ENCODE data around the gene BMP7.
"Not testable (repeated sequence)": the region's sequence is repeated elsewhere in the genome, so short reads cannot be mapped to it uniquely, and the experiment has no call there.

The BMP7 gene

DNA sequence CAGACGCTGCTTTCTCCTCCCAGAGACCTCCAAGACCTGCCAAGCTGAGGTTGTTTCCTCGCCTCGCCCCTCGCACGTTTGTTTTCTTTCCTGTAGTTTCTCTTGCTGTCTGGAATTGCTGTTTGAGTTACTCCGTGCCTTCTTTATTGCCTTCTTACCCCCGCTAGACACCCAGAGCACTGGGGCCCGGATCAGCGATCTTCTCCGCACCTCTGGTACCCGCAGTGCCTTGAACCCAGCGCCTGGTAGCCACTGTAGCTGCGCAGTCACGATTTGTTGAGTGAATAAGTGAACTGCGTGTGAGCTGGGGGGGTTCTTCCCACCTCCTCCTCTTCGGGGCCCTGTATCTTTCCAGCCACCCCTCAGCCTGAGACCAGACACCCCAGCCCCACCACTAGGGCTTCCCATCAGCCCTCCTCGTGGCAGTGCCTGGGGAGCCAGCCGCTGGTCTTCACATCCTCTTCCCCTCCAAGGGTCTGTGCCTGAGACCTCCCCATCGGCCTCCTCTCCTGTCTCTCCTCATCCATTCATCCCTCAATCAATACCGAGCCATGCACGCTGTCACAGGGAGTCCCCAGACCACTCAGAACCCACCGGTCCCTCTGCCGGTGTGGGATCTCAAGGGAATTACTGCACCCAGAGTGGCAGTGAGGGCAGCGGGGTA is 849 bp upstream of the BMP7 start:
- TF ChIP-seq, protein P1, sequence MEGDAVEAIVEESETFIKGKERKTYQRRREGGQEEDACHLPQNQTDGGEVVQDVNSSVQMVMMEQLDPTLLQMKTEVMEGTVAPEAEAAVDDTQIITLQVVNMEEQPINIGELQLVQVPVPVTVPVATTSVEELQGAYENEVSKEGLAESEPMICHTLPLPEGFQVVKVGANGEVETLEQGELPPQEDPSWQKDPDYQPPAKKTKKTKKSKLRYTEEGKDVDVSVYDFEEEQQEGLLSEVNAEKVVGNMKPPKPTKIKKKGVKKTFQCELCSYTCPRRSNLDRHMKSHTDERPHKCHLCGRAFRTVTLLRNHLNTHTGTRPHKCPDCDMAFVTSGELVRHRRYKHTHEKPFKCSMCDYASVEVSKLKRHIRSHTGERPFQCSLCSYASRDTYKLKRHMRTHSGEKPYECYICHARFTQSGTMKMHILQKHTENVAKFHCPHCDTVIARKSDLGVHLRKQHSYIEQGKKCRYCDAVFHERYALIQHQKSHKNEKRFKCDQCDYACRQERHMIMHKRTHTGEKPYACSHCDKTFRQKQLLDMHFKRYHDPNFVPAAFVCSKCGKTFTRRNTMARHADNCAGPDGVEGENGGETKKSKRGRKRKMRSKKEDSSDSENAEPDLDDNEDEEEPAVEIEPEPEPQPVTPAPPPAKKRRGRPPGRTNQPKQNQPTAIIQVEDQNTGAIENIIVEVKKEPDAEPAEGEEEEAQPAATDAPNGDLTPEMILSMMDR (IDR thresholded peaks at IDR 0.05; ENCODE audit: insufficient read depth, low read depth, low read length, missing control alignments) = no peak
- DNase-seq (ENCODE audit: low read depth) = no peak
- H3K4me3 ChIP-seq (ENCODE audit: low read depth, low read length) = no peak overlapping the region

DNA sequence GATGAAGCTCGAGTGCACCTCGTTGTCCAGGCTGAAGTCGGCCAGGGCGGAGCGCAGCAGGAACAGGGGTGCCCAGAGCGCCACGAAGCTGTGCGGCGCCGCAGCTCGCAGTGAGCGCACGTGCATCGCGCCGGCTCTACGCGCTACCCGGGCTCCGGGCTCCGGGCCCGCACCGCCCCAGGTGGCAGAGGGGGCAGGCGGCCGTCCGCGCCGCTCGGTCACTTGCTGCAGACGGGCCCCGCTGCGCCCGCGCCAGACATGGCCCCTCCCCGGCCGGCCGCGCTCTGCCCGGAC is 497 bp downstream of the BMP7 start:
- H3K4me3 ChIP-seq (ENCODE audit: low read depth, low read length) = no peak overlapping the region
- TF ChIP-seq, protein P1 (IDR thresholded peaks at IDR 0.05; ENCODE audit: insufficient read depth, low read depth, low read length, missing control alignments) = no peak
- no peak for DNase-seq (ENCODE audit: low read depth)

GRCh38 chr20:57265336-57265996 is 975 bp downstream of the BMP7 start:
- no peak overlapping the region for H3K4me3 ChIP-seq (ENCODE audit: low read depth, low read length)
- no peak for DNase-seq (ENCODE audit: low read depth)
- TF ChIP-seq, protein P1 (IDR thresholded peaks at IDR 0.05; ENCODE audit: insufficient read depth, low read depth, low read length, missing control alignments) = no peak

DNA sequence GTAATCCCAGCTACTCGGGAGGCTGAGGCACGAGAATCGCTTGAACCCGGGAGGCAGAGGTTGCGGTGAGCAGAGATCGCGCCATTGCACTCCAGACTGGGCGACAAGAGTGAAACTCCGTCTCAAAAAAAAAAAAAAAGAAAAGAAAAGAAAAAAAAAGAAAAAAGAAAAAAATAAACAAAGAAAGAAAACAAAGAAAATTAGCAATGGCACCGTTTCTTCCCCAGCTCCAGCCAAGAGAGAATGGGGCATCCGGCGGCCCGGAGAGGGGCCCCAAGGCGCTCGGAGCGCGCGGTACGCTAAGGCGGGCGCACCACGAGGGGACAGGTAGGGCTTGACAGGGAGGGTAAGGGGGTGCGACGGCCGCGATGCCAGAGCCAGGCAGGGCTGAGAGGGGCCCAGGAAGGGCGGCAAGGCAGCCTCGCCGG is 1.5 kb downstream of the BMP7 start:
- DNase-seq (ENCODE audit: low read depth); H3K4me3 ChIP-seq (ENCODE audit: low read depth, low read length): not testable (repeated sequence)

- no peak for DNase-seq (ENCODE audit: low read depth)
- TF ChIP-seq, protein P1 (IDR thresholded peaks at IDR 0.05; ENCODE audit: insufficient read depth, low read depth, low read length, missing control alignments) = no peak
- H3K4me3 ChIP-seq (ENCODE audit: low read depth, low read length) = no peak overlapping the region
Observed at GRCh38 chr20:57263801-57264792, 2.3 kb downstream of the BMP7 start.

DNA sequence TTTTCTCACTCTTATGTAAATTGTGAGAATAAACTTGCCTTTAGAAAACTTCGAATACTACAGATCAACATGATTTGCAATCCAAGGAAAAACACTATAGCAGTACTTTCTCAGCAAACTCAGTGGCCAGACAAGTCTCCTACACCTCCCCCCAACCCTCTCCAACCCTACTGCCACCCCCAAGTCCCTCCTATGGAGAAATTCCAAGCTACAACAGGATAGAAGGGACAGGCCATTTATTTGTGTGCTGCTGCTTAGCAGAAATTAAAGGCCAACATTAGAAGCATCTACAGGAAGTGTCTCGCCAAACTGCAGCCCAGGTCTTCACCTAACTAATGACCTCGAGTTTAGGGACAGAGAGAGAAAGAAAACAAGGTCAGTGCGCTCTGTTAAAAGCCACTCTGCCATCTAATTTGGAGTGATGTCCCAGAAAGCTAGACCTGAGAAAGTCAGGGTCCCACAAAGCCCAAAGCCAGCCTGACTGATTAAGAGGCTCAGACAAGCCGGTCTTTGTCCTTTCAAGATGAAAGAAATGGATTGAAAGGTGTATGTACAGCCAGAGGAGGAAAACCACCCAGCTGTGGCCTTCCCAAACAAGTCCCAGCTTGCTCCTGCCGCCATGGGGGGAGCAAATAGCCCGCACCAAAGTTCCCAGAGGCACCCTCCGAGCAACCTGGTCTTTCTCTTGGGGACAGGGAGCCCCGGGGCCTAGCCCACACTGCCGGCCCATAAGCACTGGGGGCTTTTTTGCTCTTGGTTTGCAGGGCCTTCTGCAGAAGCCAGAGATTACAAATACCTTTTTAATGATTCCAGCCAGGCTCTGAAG is 3.4 kb downstream of the BMP7 start:
- TF ChIP-seq, protein P1 (IDR thresholded peaks at IDR 0.05; ENCODE audit: insufficient read depth, low read depth, low read length, missing control alignments) = no peak
- no peak overlapping the region for H3K4me3 ChIP-seq (ENCODE audit: low read depth, low read length)

More for the DNA sequence above, 3.4 kb downstream of the BMP7 start:
- no peak for DNase-seq (ENCODE audit: low read depth)

Measured in GM12865 (cell line).